CD4-positive, alpha-beta T cell treated with Interleukin-4 for 4 hours (primary cell): ENCODE data around the gene BCO2.
A peak's percentile ranks its signal among the peaks of the same experiment; 100 is the strongest.
"Not testable (repeated sequence)": the region's sequence is repeated elsewhere in the genome, so short reads cannot be mapped to it uniquely, and the experiment has no call there.

Experiments used
- DNase-seq: peaks from one replicate; pipeline ENCODE4 v3.0.0-alpha.2; 2020

BCO2 gene

GRCh38 chr11:112174789-112175598, at the start of gene BCO2:
Gene BCO2, plus strand, starts transcription at chr11:112175512. Its CDS starts 90 bp downstream, at chr11:112175602.
- DNase-seq, result peak; percentile 43

- DNase-seq, result no peak
Measured at GRCh38 chr11:112127056-112127455, 48.3 kb upstream of the BCO2 start.

GRCh38 chr11:112128483-112129121, 46.7 kb upstream of the BCO2 start:
- DNase-seq, result no peak

GRCh38 chr11:112129656-112130055, 45.7 kb upstream of the BCO2 start:
- peak; percentile 2 for DNase-seq

GRCh38 chr11:112132737-112133136, 42.6 kb upstream of the BCO2 start:
- no peak for DNase-seq

- no peak for DNase-seq
Measured at GRCh38 chr11:112134473-112134872, 40.8 kb upstream of the BCO2 start.

- DNase-seq, result no peak
Measured at GRCh38 chr11:112143597-112143996, 31.7 kb upstream of the BCO2 start.

- no peak for DNase-seq
Measured at GRCh38 chr11:112150517-112150916, 24.8 kb upstream of the BCO2 start.

- DNase-seq, result no peak
Measured at GRCh38 chr11:112156153-112156955, 19.0 kb upstream of the BCO2 start.

GRCh38 chr11:112156956-112157766, 18.2 kb upstream of the BCO2 start:
- DNase-seq, result no peak

GRCh38 chr11:112159098-112160065, 15.9 kb upstream of the BCO2 start:
- no peak for DNase-seq

- no peak for DNase-seq
Measured at GRCh38 chr11:112160091-112160848, 15.0 kb upstream of the BCO2 start.

GRCh38 chr11:112161012-112161411, 14.3 kb upstream of the BCO2 start:
- DNase-seq, result no peak

- not testable (repeated sequence) for DNase-seq
Measured at GRCh38 chr11:112162200-112162599, 13.1 kb upstream of the BCO2 start.

- no peak for DNase-seq
Measured at GRCh38 chr11:112162761-112163546, 12.4 kb upstream of the BCO2 start.

- no peak for DNase-seq
Measured at GRCh38 chr11:112163875-112164685, 11.2 kb upstream of the BCO2 start, which contains the start of gene IL18. Gene IL18, minus strand, starts transcription at chr11:112164094. Its CDS starts 9,041 bp downstream, at chr11:112155053.

GRCh38 chr11:112165049-112165448, 10.3 kb upstream of the BCO2 start:
- DNase-seq, result no peak

- DNase-seq, result no peak
Measured at GRCh38 chr11:112166562-112166961, 8.8 kb upstream of the BCO2 start.

- no peak for DNase-seq
Measured at GRCh38 chr11:112167145-112167544, 8.2 kb upstream of the BCO2 start, which contains the start of gene TEX12. Gene TEX12, plus strand, starts transcription at chr11:112167372. Its CDS starts 1,897 bp downstream, at chr11:112169269.
